Measurements from ENCODE around the gene MTX1.

The MTX1 gene

DNA sequence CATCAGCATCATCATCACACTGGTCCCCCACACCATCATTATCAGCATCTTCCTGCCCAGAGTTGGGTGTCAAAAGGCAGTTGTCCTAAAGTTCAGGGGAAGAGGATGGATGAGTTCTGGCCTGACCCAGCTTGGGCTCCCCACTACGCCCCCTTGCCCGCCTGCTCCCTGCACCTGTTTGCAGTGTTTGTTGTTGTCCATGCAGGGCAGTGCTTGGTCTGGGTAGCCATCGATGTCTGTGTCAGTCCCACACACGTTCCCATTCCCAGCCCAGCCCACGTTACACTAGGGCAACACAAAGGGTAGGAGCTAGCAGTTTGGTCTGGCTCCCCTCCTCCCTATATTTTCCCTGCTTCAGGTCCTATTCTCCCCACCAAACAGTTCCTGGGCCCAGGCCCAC lies 7.6 kb upstream of the MTX1 start:
- H2BK120ac ChIP-seq (ENCODE audit: low read depth, low read length) = no peak overlapping the region
- no peak overlapping the region for H2BK15ac ChIP-seq (replicated peaks; ENCODE audit: low read depth)
- no peak overlapping the region for H3K23ac ChIP-seq (ENCODE audit: low read length)
- H3K79me2 ChIP-seq (ENCODE audit: control insufficient read depth, insufficient read depth, low read length) = peaks cover 5% of the 10 kb centered on the region
- H3K9ac ChIP-seq (ENCODE audit: low read length) = no peak overlapping the region
- H3K4me2 ChIP-seq (ENCODE audit: low read length) = no peak overlapping the region
- H3K4me3 ChIP-seq (ENCODE audit: low read length) = no peak overlapping the region
- H2BK5ac ChIP-seq (ENCODE audit: low read length) = no peak overlapping the region
- WGBS (ENCODE audit: extremely low coverage, insufficient coverage, low lambda C conversion rate) = no CpG with 5 or more reads among the region's 5 CpGs
- H3K27ac ChIP-seq (ENCODE audit: low read depth, low read length) = no peak overlapping the region
- no peak overlapping the region for H4K8ac ChIP-seq (ENCODE audit: low read depth, low read length)
- DNase-seq = no peak
- no peaks in the 10 kb centered on the region for H3K79me1 ChIP-seq (ENCODE audit: low read length)
- no peak overlapping the region for H3K18ac ChIP-seq (ENCODE audit: low read length)
- peaks cover 3% of the 10 kb centered on the region for H3K4me1 ChIP-seq (ENCODE audit: control insufficient read depth, low read depth, low read length)
- H3K56ac ChIP-seq (ENCODE audit: low read length) = no peak overlapping the region
- no peaks in the 10 kb centered on the region for H3K27me3 ChIP-seq (ENCODE audit: insufficient read depth, low read length, poor library complexity)
- no peak overlapping the region for H3K4ac ChIP-seq (ENCODE audit: low read depth, low read length)
- H4K5ac ChIP-seq (ENCODE audit: low read length) = no peak overlapping the region
- H3K36me3 ChIP-seq (ENCODE audit: control insufficient read depth, insufficient read depth, low read length) = peaks cover 1% of the 10 kb centered on the region
- H2AK5ac ChIP-seq (ENCODE audit: low read length) = no peak overlapping the region

- no peak overlapping the region for H2BK15ac ChIP-seq (replicated peaks; ENCODE audit: low read depth)
- H3K4me2 ChIP-seq (ENCODE audit: low read length) = no peak overlapping the region
- H2BK120ac ChIP-seq (ENCODE audit: low read depth, low read length) = no peak overlapping the region
- H2AK5ac ChIP-seq (ENCODE audit: low read length) = no peak overlapping the region
- H2BK5ac ChIP-seq (ENCODE audit: low read length) = no peak overlapping the region
- H3K27ac ChIP-seq (ENCODE audit: low read depth, low read length) = no peak overlapping the region
- no peak overlapping the region for H3K9ac ChIP-seq (ENCODE audit: low read length)
- no peak overlapping the region for H3K4ac ChIP-seq (ENCODE audit: low read depth, low read length)
- WGBS (ENCODE audit: extremely low coverage, insufficient coverage, low lambda C conversion rate) = no CpG with 5 or more reads among the region's 7 CpGs
- no peak overlapping the region for H3K4me3 ChIP-seq (ENCODE audit: low read length)
- H3K23ac ChIP-seq (ENCODE audit: low read length) = no peak overlapping the region
- no peak overlapping the region for H3K56ac ChIP-seq (ENCODE audit: low read length)
- H3K18ac ChIP-seq (ENCODE audit: low read length) = no peak overlapping the region
- H4K5ac ChIP-seq (ENCODE audit: low read length) = no peak overlapping the region
- no peak for DNase-seq
- no peaks in the 10 kb centered on the region for H3K79me2 ChIP-seq (ENCODE audit: control insufficient read depth, insufficient read depth, low read length)
- H3K4me1 ChIP-seq (ENCODE audit: control insufficient read depth, low read depth, low read length) = peaks cover 2% of the 10 kb centered on the region
- H3K36me3 ChIP-seq (ENCODE audit: control insufficient read depth, insufficient read depth, low read length) = peaks cover 1% of the 10 kb centered on the region
- H3K27me3 ChIP-seq (ENCODE audit: insufficient read depth, low read length, poor library complexity) = no peaks in the 10 kb centered on the region
- no peaks in the 10 kb centered on the region for H3K79me1 ChIP-seq (ENCODE audit: low read length)
- H4K8ac ChIP-seq (ENCODE audit: low read depth, low read length) = no peak overlapping the region
Measured at GRCh38 chr1:155202198-155202597, 6.3 kb upstream of the MTX1 start.

GRCh38 chr1:155202731-155203515 lies 5.6 kb upstream of the MTX1 start:
- Histone ChIP-seq H3K27ac (ENCODE audit: low read depth, low read length) (no peak overlapping the region), H3K9ac (ENCODE audit: low read length) (no peak overlapping the region), H3K4me1 (ENCODE audit: control insufficient read depth, low read depth, low read length) (peaks cover 5% of the 10 kb centered on the region), H4K8ac (ENCODE audit: low read depth, low read length) (no peak overlapping the region), H2BK120ac (ENCODE audit: low read depth, low read length) (no peak overlapping the region), H2BK15ac (replicated peaks; ENCODE audit: low read depth) (no peak overlapping the region), H2BK5ac (ENCODE audit: low read length) (no peak overlapping the region), H3K4me3 (ENCODE audit: low read length) (no peak overlapping the region), H3K79me1 (ENCODE audit: low read length) (no peaks in the 10 kb centered on the region), H4K5ac (ENCODE audit: low read length) (no peak overlapping the region), H3K79me2 (ENCODE audit: control insufficient read depth, insufficient read depth, low read length) (no peaks in the 10 kb centered on the region), H3K4me2 (ENCODE audit: low read length) (no peak overlapping the region), H3K56ac (ENCODE audit: low read length) (no peak overlapping the region), H2AK5ac (ENCODE audit: low read length) (no peak overlapping the region), H3K4ac (ENCODE audit: low read depth, low read length) (no peak overlapping the region), H3K18ac (ENCODE audit: low read length) (no peak overlapping the region), H3K27me3 (ENCODE audit: insufficient read depth, low read length, poor library complexity) (no peaks in the 10 kb centered on the region), H3K36me3 (ENCODE audit: control insufficient read depth, insufficient read depth, low read length) (no peaks in the 10 kb centered on the region), H3K23ac (ENCODE audit: low read length) (no peak overlapping the region)
- WGBS (ENCODE audit: extremely low coverage, insufficient coverage, low lambda C conversion rate) = no CpG with 5 or more reads among the region's 19 CpGs
- no peak for DNase-seq

GRCh38 chr1:155205035-155205434 lies 3.5 kb upstream of the MTX1 start:
- Histone ChIP-seq H3K18ac (ENCODE audit: low read length) (no peak overlapping the region), H2BK15ac (replicated peaks; ENCODE audit: low read depth) (no peak overlapping the region), H2AK5ac (ENCODE audit: low read length) (no peak overlapping the region), H3K79me1 (ENCODE audit: low read length) (no peaks in the 10 kb centered on the region), H3K9ac (ENCODE audit: low read length) (no peak overlapping the region), H2BK120ac (ENCODE audit: low read depth, low read length) (no peak overlapping the region), H4K8ac (ENCODE audit: low read depth, low read length) (no peak overlapping the region), H3K27ac (ENCODE audit: low read depth, low read length) (no peak overlapping the region), H3K79me2 (ENCODE audit: control insufficient read depth, insufficient read depth, low read length) (no peaks in the 10 kb centered on the region), H3K27me3 (ENCODE audit: insufficient read depth, low read length, poor library complexity) (no peaks in the 10 kb centered on the region), H3K4me1 (ENCODE audit: control insufficient read depth, low read depth, low read length) (peaks cover 7% of the 10 kb centered on the region), H3K56ac (ENCODE audit: low read length) (no peak overlapping the region), H3K4me3 (ENCODE audit: low read length) (no peak overlapping the region), H3K23ac (ENCODE audit: low read length) (no peak overlapping the region), H3K36me3 (ENCODE audit: control insufficient read depth, insufficient read depth, low read length) (no peaks in the 10 kb centered on the region), H2BK5ac (ENCODE audit: low read length) (no peak overlapping the region), H3K4me2 (ENCODE audit: low read length) (no peak overlapping the region), H4K5ac (ENCODE audit: low read length) (no peak overlapping the region), H3K4ac (ENCODE audit: low read depth, low read length) (no peak overlapping the region)
- no peak for DNase-seq
- no CpG with 5 or more reads among the region's 14 CpGs for WGBS (ENCODE audit: extremely low coverage, insufficient coverage, low lambda C conversion rate)

DNA sequence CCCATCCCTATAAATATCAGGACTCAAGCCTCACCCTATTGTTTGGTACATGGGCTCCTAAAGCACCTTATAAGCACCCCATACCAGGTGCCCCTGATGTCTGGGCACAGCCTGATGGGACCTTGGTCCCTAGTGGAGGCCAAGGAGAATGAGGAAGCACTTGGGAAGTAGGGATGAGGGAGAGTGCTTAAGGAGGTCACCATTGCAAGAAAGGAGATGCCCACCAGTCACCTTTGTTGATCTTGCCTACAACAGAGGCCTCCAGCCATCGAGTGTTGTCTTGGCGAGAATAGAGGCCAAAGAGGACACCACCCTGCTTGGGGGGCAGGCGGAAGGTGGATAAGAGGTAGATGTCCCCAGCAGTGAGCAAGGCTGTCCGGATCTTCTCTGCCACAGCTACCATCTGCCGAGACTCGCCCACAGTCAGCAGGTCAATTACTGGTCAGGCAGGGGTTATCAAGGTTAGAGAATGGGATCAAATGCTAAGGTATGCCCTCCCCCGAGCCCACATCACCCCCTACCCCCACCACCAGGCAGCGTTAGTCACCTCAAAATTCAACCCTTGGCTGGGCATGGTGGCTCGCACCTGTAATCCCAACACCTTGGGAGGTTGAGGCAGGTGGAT lies 2.4 kb upstream of the MTX1 start:
- Histone ChIP-seq H3K36me3 (ENCODE audit: control insufficient read depth, insufficient read depth, low read length) (no peaks in the 10 kb centered on the region), H3K27ac (ENCODE audit: low read depth, low read length) (no peak overlapping the region), H3K4me3 (ENCODE audit: low read length) (no peak overlapping the region), H3K18ac (ENCODE audit: low read length) (no peak overlapping the region), H2AK5ac (ENCODE audit: low read length) (no peak overlapping the region), H3K4me2 (ENCODE audit: low read length) (no peak overlapping the region), H2BK120ac (ENCODE audit: low read depth, low read length) (no peak overlapping the region), H3K4me1 (ENCODE audit: control insufficient read depth, low read depth, low read length) (peaks cover 7% of the 10 kb centered on the region), H4K5ac (ENCODE audit: low read length) (no peak overlapping the region), H2BK5ac (ENCODE audit: low read length) (no peak overlapping the region), H3K23ac (ENCODE audit: low read length) (no peak overlapping the region), H2BK15ac (replicated peaks; ENCODE audit: low read depth) (no peak overlapping the region), H3K27me3 (ENCODE audit: insufficient read depth, low read length, poor library complexity) (no peaks in the 10 kb centered on the region), H3K79me2 (ENCODE audit: control insufficient read depth, insufficient read depth, low read length) (no peaks in the 10 kb centered on the region), H4K8ac (ENCODE audit: low read depth, low read length) (no peak overlapping the region), H3K4ac (ENCODE audit: low read depth, low read length) (no peak overlapping the region), H3K9ac (ENCODE audit: low read length) (no peak overlapping the region), H3K79me1 (ENCODE audit: low read length) (no peaks in the 10 kb centered on the region), H3K56ac (ENCODE audit: low read length) (no peak overlapping the region)
- DNase-seq = no peak
- WGBS (ENCODE audit: extremely low coverage, insufficient coverage, low lambda C conversion rate) = no CpG with 5 or more reads among the region's 9 CpGs

Data from mesendoderm (in vitro differentiated cells).